DND-41 (cell line): ENCODE measurements around the gene AKT3.

Source experiments
- ATAC-seq: fragments of 200-7000 bp; cut with Tn5 transposase; 3 replicates; pipeline ENCODE4 v1.9.1; 2021; ENCODE audit warnings: low read depth; ENCODE audit not compliant: insufficient read depth
- DNase-seq: peaks from one replicate; pipeline ENCODE4 v3.0.0-alpha.2; 2020
- H2AFZ ChIP-seq: 2 replicates; pipeline ENCODE4 v1.6.0; 2012; ENCODE audit warnings: low read depth, low read length
- H3K27ac ChIP-seq: 2 replicates; pipeline ENCODE4 v1.5.1; 2012; ENCODE audit warnings: low read length, inconsistent platforms
- H3K27me3 ChIP-seq: fragments of 200-600 bp; sonication (generic); 2 replicates; pipeline ENCODE4 v1.6.0; 2012; ENCODE audit warnings: low read length, mild to moderate bottlenecking, inconsistent platforms; ENCODE audit not compliant: insufficient read depth, poor library complexity
- H3K36me3 ChIP-seq: 2 replicates; pipeline ENCODE4 v1.5.1; 2012; ENCODE audit warnings: low read length, inconsistent platforms; ENCODE audit not compliant: insufficient read depth
- H3K4me1 ChIP-seq: 2 replicates; pipeline ENCODE4 v1.5.1; 2012; ENCODE audit warnings: mild to moderate bottlenecking, low read length; ENCODE audit not compliant: insufficient read depth
- H3K4me2 ChIP-seq: 2 replicates; pipeline ENCODE4 v1.6.0; 2012; ENCODE audit warnings: mild to moderate bottlenecking, moderate library complexity, low read length, inconsistent platforms; ENCODE audit not compliant: insufficient read depth
- H3K4me3 ChIP-seq, 2 experiments: fragments of 200-600 bp in 1 of 2; shearing (Covaris generic) in 1 of 2; 2 replicates each; pipeline ENCODE4 v1.5.1; 2012 to 2016; ENCODE audit warnings: inconsistent platforms in 2 of 2, low read length in 2 of 2, mild to moderate bottlenecking in 2 of 2, low read depth in 1 of 2, moderate library complexity in 1 of 2
- H3K79me2 ChIP-seq: 2 replicates; pipeline ENCODE4 v1.6.0; 2012; ENCODE audit warnings: low read length, inconsistent platforms; ENCODE audit not compliant: insufficient read depth
- H3K9ac ChIP-seq: 2 replicates; pipeline ENCODE4 v1.6.0; 2012; ENCODE audit warnings: low read depth, mild to moderate bottlenecking, inconsistent platforms, low read length, moderate library complexity
- H3K9me3 ChIP-seq: 2 replicates; pipeline ENCODE4 v1.5.1; 2012; ENCODE audit warnings: low read length, moderate library complexity, mild to moderate bottlenecking, inconsistent platforms; ENCODE audit not compliant: insufficient read depth, severe bottlenecking
- H4K20me1 ChIP-seq: 2 replicates; pipeline ENCODE4 v1.6.0; 2012; ENCODE audit warnings: low read length; ENCODE audit not compliant: insufficient read depth
- CTCF ChIP-seq: IDR thresholded peaks from 2 replicates; pipeline ENCODE4 v1.5.1; 2012; ENCODE audit warnings: borderline replicate concordance, low read length, moderate library complexity, mild to moderate bottlenecking; ENCODE audit not compliant: poor library complexity, severe bottlenecking; ENCODE audit errors: extremely low read depth
- EZH2 ChIP-seq: IDR thresholded peaks from 3 replicates; pipeline ENCODE4 v1.6.1; 2012; ENCODE audit warnings: borderline replicate concordance, low read depth, mild to moderate bottlenecking, moderate library complexity, low read length, inconsistent platforms; ENCODE audit not compliant: severe bottlenecking

Gene AKT3

GRCh38 chr1:243745356-243745755 lies 104.7 kb downstream of the AKT3 start:
- TF ChIP-seq CTCF (no peak), EZH2 (no peak)
- no peaks in the 10 kb centered on the region for H3K27me3 ChIP-seq
- no peak overlapping the region for H2AFZ ChIP-seq
- no peak for ATAC-seq
- H3K36me3 ChIP-seq: no peaks in the 10 kb centered on the region
- H3K9ac ChIP-seq: no peak overlapping the region
- DNase-seq: no peak
- H3K9me3 ChIP-seq: no peaks in the 10 kb centered on the region
- H3K79me2 ChIP-seq: peaks cover 9% of the 10 kb centered on the region; the same call in 1 of the 2 replicates
- H3K4me3 ChIP-seq: no peak overlapping the region
- H3K4me2 ChIP-seq: no peak overlapping the region
- no peak overlapping the region for H3K27ac ChIP-seq
- no peaks in the 10 kb centered on the region for H3K4me1 ChIP-seq
- H4K20me1 ChIP-seq: no peaks in the 10 kb centered on the region

- ATAC-seq: no peak
- no peak for TF ChIP-seq CTCF
- TF ChIP-seq EZH2: no peak
- H3K9ac ChIP-seq: no peak overlapping the region
Observed at GRCh38 chr1:243742819-243743218, 107.2 kb downstream of the AKT3 start.

GRCh38 chr1:243740255-243740999 lies 109.6 kb downstream of the AKT3 start:
- H3K79me2 ChIP-seq: peaks cover 6% of the 10 kb centered on the region; the same call in 1 of the 2 replicates
- H3K9ac ChIP-seq: no peak overlapping the region
- H3K27ac ChIP-seq: no peak overlapping the region
- DNase-seq: no peak
- H3K4me1 ChIP-seq: 0 out of 2 replicates have a peak, but pooled peaks cover 3% of the 10 kb centered on the region
- TF ChIP-seq CTCF: no peak
- TF ChIP-seq EZH2: no peak
- H2AFZ ChIP-seq: no peak overlapping the region
- H3K36me3 ChIP-seq: 0 out of 2 replicates have a peak, but pooled peaks cover under 1% of the 10 kb centered on the region
- no peak overlapping the region for H3K4me3 ChIP-seq
- no peaks in the 10 kb centered on the region for H3K9me3 ChIP-seq
- no peak overlapping the region for H3K4me2 ChIP-seq
- H3K27me3 ChIP-seq: no peaks in the 10 kb centered on the region
- H4K20me1 ChIP-seq: no peaks in the 10 kb centered on the region
- ATAC-seq: no peak

More at GRCh38 chr1:243742819-243743218, 107.2 kb downstream of the AKT3 start:
- H3K36me3 ChIP-seq: no peaks in the 10 kb centered on the region
- no peak overlapping the region for H2AFZ ChIP-seq
- peaks cover 9% of the 10 kb centered on the region; the same call in 1 of the 2 replicates for H3K79me2 ChIP-seq
- H4K20me1 ChIP-seq: no peaks in the 10 kb centered on the region
- H3K4me2 ChIP-seq: no peak overlapping the region
- H3K4me3 ChIP-seq: no peak overlapping the region
- no peak overlapping the region for H3K27ac ChIP-seq
- H3K9me3 ChIP-seq: no peaks in the 10 kb centered on the region
- H3K27me3 ChIP-seq: no peaks in the 10 kb centered on the region
- H3K4me1 ChIP-seq: 0 out of 2 replicates have a peak, but pooled peaks cover 3% of the 10 kb centered on the region
- no peak for DNase-seq
